ENCODE measurements around the gene ANXA4. TPM values are rescaled to one million over a fixed set of nuclear protein-coding genes. Genes with fewer than 3 reads are reported as not detected.
"Not testable (repeated sequence)": the region's sequence is repeated elsewhere in the genome, so short reads cannot be mapped to it uniquely, and the experiment has no call there.

Gene ANXA4
- polyA plus RNA-seq, 3 donors: 227 to 283 (median 260) TPM

DNA sequence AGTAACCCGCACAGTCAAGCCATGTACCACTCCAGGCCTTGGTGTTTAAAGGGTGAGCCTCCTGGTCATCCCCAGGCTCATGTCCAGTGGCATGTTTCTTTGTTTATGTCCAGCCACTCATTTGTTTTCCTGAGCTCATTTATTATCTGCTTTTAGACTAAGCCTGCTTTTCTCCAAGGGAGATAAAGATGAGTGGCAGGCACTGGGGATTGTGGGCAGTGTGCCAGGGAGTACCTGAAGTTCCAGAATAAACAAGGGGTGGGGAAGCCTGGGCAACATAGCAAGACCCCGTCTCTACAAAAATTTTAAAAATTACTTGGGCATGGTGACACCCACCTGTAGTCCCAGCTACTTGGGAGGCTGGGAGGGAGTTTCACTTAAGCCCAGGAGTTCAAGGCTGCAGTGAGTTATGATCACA is 1.9 kb downstream of the ANXA4 start:
- no peak for DNase-seq

DNA sequence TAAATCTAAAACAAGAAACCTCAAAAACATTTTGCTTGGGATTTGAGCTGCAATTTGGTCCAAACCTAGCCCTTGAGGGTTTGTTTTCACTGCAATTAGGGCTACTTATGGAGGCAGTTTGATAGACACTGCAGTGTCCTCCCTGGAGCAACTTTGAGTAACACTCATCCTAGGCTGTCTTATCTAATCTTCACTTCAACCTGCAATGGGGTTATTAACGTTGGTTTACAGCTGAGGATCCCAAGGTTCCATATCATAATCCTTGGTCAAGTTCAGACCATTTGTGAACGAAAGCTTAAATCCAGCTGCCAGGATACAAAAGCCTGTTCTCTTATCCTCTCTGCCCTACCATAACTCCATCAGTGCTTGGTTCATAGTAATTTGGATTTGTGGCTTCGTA is 2.5 kb downstream of the ANXA4 start:
- DNase-seq: no peak

DNA sequence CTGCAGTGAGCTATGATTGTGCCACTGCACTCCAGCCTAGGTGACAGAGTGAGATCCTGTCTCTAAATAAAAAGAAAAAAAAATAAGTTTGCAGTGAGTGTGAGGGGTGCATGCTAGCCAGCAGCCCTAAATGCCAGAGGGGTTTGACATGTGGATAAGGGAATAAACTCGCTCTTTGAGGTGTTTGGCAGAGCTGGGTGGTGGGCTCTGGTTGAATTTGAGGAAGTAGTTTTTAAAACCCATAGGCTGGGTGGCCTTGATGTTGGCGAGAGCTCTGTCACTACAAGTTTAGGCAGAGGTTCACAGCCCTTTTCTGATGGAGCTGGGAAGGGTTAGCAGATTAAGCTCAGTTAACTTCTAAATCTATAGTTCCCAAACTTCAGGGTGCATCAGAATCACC is 3.1 kb downstream of the ANXA4 start:
- DNase-seq: no peak

DNA sequence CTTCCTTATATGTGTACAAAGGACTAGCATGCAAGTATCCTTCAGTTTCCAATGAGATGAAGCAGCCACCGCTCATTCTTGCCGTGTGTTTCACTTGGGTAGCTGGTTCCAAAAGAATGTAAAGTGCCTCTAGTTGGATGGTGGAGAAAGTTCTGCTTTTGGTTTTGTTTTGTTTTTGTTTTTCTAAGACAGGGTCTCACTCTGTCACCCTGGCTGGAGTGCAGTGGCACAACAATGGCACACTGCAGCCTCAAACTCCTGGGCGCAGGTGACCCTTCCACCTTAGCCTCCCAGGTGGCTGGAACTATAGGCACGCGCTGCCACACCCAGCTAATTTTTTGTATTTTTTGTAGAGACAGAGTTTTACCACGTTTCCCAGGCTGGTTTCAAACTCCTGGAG is 8.3 kb downstream of the ANXA4 start:
- DNase-seq: no peak

DNA sequence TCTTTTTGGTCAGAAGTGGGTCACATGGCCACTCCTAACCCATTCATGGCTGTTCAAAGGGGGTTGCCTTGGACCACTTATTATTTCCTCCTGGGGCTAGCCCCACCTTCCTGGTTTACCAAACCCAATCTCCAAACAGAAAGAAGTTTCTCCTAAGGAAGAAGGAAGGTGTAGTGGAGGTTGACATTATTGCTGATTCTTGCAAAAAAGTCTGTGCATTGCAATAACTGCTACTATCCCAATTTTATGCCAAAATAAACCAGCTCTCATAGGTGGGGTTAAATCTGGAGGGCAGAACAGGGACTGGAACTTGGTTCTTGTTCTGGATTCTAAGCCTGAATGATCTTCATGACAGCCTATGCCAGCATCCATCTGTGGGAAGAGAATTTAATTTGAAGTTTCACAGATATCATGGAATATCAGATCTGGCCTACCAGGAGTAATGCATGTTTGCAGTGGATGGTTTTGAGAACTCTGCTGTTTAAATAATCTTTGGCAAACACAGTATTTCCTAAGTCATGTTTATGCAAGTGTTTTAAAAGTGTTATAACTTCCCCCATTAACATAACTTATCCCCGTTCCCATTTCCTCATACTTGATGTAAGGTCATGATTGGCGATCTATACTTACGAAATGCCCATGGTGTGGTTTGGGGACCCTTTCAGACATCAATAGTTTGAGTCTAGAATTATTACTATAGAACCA is 11.9 kb downstream of the ANXA4 start:
- no peak for DNase-seq

DNA sequence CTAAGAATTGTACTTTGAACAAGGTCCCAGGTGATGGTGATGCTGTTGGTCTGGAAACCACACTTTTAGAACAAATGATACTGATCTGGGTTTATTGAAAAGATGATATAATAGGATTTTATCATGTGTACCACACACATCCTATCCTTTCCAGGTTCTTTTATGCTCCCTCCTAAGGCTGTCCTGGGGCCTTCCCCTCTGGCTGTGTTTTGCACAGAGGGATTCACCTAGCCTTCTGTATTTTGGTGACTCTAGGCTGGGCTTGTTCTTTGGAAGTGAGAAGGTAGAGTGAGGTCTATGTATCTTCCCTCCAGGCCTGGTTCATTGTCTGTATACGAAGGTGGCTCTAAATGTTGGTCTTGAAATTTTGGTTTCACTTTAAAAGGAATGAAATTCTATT is 12.7 kb downstream of the ANXA4 start:
- DNase-seq: no peak

DNA sequence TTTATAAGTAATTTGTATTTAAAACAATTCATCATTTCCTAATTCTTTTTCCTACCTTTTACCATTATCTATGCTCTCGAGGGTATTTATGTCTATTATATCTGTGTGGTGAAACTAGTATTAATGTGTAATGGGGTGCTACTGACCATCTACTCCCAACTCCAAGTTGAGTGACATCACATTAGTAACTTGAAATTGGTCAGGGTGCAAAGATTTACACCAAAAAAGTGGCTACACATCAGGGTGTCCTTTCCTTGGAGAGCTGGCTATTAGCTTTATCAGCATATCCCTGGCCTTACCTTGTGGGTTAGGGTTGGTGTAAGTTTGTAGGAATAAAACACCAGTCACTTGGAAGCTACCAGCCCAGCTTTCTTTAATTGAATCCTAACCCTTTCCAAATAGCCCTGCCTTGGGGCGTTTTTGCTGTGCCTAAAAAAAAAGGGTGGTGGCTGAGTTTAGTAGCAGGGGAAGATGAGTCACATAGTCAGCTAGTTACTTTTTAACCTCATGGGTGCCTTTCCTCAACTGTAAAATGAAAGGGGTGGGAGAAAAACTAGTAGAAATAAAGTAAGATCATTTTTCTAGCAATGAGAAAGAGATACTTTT is 14.0 kb downstream of the ANXA4 start:
- DNase-seq: no peak

DNA sequence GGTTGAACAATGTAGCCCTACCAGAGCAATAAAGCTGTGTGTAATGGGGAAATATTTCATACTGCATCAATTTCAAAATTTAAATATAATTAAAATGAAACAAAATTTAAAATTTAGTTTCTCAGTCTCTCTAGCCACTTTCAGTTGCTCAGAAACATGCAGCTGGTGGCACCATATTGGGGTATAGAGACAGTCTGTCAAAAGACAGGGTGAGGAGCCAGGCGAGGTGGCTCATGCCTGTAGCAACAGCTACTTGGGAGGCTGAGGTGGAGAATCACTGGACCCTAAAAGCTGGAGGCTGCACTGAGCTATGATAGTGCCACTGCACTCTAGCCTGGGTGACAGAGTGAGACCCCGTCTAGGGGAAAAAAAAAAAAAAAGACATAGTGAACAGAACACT is 20.1 kb downstream of the ANXA4 start:
- DNase-seq: no peak

DNA sequence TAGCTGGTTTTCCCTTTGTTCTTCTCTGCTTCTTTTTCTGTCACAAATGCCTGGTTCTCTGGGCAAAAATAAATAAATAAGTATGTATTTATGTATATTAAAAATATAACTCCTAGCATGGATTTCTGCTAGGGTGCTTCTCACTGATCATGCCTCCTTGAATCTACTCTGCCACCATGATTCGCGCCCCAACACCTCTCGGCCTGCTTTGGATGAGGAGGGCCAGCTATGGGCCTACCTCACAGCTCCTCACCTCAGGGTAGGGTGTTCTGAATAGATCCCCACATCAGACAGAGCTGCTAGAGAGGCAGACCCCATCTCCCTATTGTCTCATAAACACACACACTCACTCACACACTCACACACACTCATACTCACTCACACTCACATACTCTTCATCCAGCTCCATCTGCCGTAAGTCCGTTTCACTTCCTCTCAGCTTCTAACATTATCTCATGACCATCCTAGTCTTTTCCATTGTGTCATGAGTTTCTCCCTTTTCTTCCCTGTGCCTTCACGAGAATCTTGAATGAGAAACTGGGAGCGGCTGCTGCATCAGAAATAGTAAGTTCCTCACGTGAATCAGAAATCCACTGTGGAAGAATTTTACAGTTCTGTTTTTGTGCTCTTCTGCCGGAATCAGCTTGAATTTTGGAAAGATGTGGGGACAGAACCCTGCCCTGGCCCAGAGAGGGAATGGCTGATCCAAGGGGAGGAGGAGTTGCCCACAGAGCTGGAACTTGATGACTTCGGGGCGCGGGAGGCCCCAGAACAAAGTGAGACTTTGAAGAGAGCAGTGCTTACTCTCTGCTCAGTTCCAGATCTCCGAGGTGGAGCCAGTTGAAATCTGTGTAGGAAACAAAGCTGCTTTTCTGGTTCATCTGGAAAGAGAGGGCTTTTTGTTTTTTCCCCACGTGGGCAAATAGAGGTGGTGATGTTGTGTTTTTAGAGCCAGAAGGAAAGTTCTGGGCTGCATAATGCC is 20.9 kb downstream of the ANXA4 start:
- no peak for DNase-seq

DNA sequence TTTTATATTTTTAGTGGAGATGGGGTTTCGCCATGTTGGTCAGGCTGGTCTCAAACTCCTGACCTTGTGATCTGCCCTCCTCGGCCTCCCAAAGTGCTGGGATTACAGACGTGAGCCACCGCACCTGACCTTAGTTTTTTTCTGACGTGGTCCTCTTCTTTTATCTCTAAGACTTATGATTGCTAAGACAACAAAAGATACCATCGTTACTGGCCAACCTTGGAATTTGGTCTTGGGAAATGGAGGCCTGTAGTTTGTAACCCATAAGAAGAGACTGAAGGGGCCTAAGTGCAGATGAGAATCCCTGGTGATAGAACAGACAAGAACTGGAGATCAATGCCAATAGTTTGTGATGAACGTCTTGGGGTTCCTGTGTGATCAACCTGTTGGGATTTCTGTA is 21.9 kb downstream of the ANXA4 start:
- DNase-seq: not testable (repeated sequence)

DNA sequence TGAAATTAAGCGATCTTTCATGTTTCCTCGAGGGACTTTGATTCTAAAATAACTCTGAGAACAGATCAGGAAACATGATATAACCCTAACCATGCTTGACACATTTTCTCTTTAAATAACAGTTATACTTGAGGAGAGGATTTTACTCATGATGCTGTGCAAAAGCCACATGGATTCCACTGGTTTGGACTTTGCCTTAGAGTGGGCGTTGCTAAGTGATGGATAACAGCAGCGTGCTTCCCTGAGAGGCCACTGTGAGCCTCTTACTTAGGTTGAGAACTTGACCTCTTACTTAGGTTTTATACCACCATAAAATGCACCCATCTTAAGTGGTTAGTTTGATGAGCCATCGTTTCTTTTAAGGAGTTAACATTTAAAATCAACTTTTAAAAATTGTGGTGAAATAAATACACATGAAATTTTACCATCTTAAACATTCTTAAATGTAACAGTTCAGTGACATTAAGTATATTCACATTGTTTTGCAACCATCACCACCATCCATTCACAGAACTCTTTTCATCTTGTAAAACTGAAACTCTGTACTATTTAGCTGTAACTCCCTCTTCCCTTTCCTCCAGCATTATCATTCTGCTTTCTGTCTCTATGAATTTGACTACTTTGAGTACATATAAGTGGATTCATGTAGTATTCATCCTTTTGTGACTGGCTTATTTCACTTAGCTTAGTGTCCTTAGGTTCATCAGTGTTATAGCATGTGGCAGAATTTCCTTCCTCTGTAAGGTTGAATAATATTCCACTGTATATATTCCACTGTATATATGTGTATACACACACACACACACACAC is 22.6 kb downstream of the ANXA4 start:
- no peak for DNase-seq

DNA sequence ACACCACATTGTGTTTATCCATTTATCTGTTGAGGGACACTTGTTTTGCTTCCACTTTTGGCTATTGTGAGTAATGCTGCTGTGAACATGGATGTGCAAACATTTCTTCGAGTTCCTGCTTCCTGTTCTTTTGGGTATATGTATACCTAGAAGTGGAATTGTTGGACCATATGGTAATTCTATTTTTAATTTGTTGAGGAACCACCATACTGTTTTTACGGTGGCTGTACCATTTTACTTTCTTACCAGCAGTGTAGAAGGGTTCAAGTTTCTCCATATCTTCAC is 23.1 kb downstream of the ANXA4 start:
- DNase-seq: no peak

DNA sequence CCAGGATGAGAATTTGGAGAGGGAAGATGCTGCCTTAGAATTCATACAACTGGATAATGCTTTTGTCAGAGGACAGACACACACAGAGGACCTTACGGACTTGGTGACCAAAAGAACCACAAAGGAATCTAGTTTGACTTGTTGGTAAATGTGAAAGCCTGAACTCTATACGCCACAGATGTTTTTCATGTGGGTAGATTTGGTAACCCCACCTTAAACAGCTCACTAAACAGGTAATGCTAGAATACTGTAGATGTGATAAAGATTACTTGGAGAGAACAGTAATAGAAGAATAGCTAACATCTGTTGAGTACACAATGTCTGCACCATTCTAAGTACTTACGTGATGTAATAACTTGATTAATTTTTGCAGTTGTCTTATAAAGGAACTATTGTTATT is 24.1 kb downstream of the ANXA4 start:
- no peak for DNase-seq

DNA sequence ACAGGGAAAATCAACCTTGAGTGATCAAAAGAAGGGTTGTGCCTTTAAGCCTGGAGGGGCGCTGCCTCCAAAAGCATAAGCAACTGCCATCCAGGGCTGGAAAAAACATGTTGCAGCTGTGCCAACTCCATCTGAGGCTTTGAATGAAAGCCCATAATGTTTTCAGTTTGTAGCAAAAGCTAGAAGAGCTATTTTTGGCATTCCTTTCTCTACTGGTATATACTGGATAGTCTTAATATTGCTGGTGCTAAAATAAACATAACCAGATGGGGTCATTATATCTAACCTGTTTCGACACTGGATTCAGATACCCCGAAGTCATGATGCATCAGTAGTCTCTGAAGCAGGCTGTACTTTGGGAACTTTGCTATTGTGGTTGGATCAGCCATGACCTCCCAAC is 25.1 kb downstream of the ANXA4 start:
- DNase-seq: no peak

DNA sequence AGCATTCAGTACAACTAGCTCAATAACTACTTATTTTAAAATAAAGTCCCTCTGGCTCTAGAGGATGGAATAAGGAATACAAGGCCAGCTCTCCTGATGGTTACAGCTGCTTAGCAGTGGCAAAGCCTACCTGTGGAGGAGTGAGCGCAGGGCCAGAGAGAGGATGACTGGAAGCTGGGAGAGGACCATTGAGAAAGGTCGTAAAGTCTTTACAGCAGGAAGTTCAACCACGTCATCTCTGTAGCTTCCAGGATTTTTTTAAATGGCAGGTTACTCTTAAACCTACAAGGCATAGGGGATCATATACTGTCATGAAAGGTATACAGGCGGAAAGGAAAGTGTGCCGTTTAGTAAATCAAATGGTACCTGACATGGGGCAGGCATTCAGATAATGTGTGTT is 26.3 kb downstream of the ANXA4 start:
- DNase-seq: no peak

DNA sequence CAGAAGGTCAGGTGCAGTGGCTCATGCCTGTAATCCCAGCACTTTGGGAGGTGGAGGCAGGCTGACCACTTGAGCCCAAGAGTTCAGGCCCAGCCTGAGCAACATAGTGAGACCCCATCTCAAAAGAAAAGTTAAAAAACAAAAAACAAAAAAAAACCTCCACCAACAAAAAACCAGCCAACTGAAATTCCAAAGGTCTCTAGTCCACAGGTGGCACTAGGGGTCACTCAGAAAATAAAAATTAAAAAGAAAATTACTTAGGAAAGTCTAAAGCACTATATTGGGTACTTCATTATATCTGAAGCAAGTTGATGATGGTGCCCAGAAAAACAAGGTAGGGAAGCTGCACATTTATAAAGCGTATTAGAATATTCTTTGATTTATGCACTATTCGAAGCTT is 26.9 kb downstream of the ANXA4 start:
- no peak for DNase-seq

DNA sequence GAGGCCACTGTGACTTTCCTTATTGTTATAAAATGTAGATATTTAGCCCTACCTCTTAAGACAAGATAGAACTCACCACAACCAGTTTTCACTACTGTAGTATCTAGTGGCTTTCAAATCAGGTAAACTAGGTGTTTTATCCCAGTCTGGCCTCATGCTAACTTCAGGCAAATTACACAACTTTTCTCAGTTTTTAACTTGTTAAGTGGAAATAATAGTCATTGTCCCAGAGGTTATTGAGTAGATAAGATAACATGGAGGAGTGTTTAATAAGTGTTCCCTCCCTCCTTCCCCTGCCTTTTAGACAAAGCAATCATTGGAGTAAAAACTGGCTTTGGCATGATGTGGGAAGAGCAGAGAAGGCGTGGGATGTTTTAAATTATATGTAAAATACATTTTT is 27.3 kb downstream of the ANXA4 start:
- DNase-seq: no peak

DNA sequence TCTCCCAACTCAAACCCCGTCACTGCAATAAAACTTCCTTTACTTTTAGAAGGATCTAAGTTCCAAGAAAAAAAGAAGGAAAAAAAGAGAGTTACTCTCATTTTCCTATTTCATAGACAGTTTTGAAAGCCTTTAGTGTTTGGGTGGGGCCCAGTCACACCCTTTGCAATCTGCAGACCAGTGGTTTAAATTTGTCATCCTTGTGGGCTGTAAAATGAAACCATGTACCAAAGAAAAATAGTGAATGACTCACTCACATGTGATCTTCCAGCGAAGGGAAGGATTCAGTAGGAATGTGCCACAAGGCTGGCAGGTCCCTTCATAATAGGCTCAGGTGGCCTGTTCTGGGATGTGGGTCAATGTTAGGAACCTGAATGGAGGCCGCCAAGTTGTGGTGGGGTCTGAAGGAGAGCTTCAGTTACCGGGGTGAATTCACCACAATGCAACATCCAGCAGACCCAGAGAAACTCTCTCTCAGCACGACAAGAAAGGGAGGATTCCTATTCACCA is 28.3 kb downstream of the ANXA4 start:
- no peak for DNase-seq

DNA sequence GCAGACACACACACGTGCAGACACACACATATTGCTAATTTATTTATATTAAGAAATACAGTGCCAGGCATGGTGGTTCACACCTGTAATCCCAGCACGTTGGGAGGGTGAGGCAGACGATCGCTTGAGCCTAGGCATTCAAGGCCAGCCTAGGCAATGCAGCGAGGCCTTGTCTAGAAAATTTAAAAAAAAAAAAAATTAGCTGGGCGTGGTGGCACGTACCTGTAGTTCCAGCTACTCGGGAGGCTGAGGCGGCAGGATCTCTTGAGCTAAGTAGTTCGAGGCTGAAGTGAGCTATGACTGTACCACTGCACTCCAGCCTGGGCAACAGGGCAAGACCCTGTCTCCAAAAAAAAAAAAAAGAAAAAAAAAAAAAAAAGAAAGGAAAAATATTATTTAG is 28.8 kb downstream of the ANXA4 start:
- no peak for DNase-seq

DNA sequence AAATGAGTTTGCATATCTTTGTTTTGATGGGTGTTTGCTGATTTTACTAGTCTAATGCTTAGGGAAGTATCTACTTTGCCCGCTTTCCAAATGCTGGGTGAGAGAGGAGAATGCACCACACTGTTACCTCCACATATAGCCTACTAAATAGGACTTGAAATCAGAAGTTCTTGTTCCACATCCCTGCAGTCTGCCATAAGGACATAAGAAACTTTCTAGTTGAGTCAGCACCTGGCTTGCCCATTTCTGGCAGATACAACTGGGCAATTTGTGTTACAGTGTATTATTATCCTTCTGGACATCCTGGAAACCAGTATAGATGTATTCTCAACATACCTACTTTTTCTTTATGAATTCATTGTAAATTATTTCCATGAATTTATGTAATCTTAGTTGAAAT is 29.5 kb downstream of the ANXA4 start:
- no peak for DNase-seq

DNA sequence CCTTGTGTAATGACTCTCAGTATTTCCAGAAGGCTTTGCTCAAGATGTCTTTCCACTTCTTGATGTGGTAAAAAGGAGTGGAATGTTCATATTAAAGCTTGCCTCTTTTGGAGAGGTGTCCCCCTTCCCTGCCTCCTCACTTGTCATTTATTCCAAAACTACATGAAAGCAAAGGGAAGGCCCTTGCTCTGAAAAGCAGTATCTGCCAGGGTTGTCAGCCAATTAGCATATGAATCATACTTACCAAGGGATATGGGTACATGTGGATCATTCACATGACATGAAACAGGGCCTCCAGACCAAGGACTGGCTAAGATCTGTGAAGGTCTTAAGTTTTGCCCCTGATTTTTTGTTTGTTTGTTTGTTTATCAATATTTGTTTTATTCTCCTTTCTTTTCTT is 31.3 kb downstream of the ANXA4 start:
- no peak for DNase-seq
